Measurements from ENCODE around the gene TP53I11. TPM values are rescaled to one million over a fixed set of nuclear protein-coding genes. Genes with fewer than 3 reads are reported as not detected.

Gene TP53I11
- total RNA-seq, 3 donors from 2014 or later (not counting 1 experiment from before 2014, with no cell fraction given): 3.7 to 13.9 (median 9.2) TPM

DNA sequence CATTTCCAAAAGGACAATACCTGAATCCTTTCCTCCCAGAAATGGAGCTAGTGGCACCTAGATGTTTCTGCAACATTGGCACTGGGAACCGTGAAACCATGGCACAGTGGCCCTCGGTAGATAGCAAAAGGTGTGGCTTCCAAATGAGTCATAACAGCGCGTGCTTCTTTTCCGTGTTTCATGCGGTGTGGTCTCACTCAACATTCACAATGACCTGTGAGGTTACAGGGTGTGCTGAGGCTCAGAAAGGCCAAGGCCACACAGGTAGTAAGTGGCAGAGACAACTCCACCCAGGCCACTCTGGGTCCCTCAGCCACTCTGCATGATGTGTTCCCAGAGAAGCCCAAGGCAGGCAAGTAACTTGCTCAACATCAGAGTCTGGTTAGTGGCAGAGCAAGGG lies 67.4 kb downstream of the TP53I11 start:
- H3K36me3 ChIP-seq (ENCODE audit: control insufficient read depth, insufficient read depth, low read length): no peaks in the 10 kb centered on the region
- H3K36me3 Mint-ChIP-seq: no peaks in the 10 kb centered on the region
- no peaks in the 10 kb centered on the region for H3K4me1 ChIP-seq (ENCODE audit: control insufficient read depth, insufficient read depth, low read length)
- H3K27me3 Mint-ChIP-seq (ENCODE audit: low read depth in 2 of 2): peaks cover 19 to 31% of the 10 kb centered on the region in 2 donors
- TF ChIP-seq, protein P1, sequence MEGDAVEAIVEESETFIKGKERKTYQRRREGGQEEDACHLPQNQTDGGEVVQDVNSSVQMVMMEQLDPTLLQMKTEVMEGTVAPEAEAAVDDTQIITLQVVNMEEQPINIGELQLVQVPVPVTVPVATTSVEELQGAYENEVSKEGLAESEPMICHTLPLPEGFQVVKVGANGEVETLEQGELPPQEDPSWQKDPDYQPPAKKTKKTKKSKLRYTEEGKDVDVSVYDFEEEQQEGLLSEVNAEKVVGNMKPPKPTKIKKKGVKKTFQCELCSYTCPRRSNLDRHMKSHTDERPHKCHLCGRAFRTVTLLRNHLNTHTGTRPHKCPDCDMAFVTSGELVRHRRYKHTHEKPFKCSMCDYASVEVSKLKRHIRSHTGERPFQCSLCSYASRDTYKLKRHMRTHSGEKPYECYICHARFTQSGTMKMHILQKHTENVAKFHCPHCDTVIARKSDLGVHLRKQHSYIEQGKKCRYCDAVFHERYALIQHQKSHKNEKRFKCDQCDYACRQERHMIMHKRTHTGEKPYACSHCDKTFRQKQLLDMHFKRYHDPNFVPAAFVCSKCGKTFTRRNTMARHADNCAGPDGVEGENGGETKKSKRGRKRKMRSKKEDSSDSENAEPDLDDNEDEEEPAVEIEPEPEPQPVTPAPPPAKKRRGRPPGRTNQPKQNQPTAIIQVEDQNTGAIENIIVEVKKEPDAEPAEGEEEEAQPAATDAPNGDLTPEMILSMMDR (IDR thresholded peaks at IDR 0.05): no peak
- H3K4me3 Mint-ChIP-seq: no peak overlapping the region
- H3K9me3 ChIP-seq (ENCODE audit: control insufficient read depth, insufficient read depth, low read length): no peaks in the 10 kb centered on the region
- DNase-seq (no peak), ATAC-seq (no peak)
- intact Hi-C loops (cut with micrococcal nuclease): no loop called here
- no peak overlapping the region for H3K4me3 ChIP-seq (ENCODE audit: low read length)
- H3K27ac Mint-ChIP-seq: no peak overlapping the region
- H3K27me3 ChIP-seq (ENCODE audit: control insufficient read depth, insufficient read depth, low read length): no peaks in the 10 kb centered on the region
- 77% methylated on average over 6 of the region's 6 CpGs for WGBS (ENCODE audit: insufficient coverage)
- H3K27ac ChIP-seq (ENCODE audit: low read length): no peak overlapping the region
- H3K9me3 Mint-ChIP-seq: no peaks in the 10 kb centered on the region
- H3K4me1 Mint-ChIP-seq: no peaks in the 10 kb centered on the region

Other genes starting within 250 kb of the TP53I11 start
- 1 to 10 TPM; 1.9 to 2.4 (median 2.3) TPM for gene TSPAN18, start 223.9 kb downstream of the TP53I11 start, total RNA-seq
- 10 to 100 TPM; 10.3 to 14.7 (median 13.7) TPM for gene PRDM11, start 195.8 kb upstream of the TP53I11 start, total RNA-seq

All from natural killer cell (primary cell).